ENCODE data around the gene GLRX5. TPM values are rescaled to one million over a fixed set of nuclear protein-coding genes. Genes with fewer than 3 reads are reported as not detected.

GLRX5 gene
- polyA plus RNA-seq, 1 experiment: 15.3 TPM

- POLR2A ChIA-PET: no interaction called here
- TF ChIP-seq CTCF (IDR thresholded peaks at IDR 0.05; ENCODE audit: insufficient read depth, low read depth, low read length): no peak
- Histone ChIP-seq H3K4me3 (ENCODE audit: low read depth, low read length) (no peak overlapping the region), H3K36me3 (ENCODE audit: control insufficient read depth, insufficient read depth, low read length) (no peaks in the 10 kb centered on the region; the same call in none of the 2 replicates), H3K27me3 (ENCODE audit: control insufficient read depth, insufficient read depth, low read length) (no peaks in the 10 kb centered on the region)
- CTCF ChIA-PET: interaction anchor here (1.3 to 2.1 kb wide), 4 partner anchors 10 to 14 kb away, joined by 4 to 19 read pairs (median 9); no protein-coding TSS in a partner anchor
- no peak for DNase-seq (ENCODE audit: low read depth)
These were observed 12.9 kb downstream of the GLRX5 start for GRCh38 chr14:95547626-95548327.

- Histone ChIP-seq H3K36me3 (ENCODE audit: control insufficient read depth, insufficient read depth, low read length) (no peaks in the 10 kb centered on the region; the same call in none of the 2 replicates), H3K27me3 (ENCODE audit: control insufficient read depth, insufficient read depth, low read length) (no peaks in the 10 kb centered on the region), H3K4me3 (ENCODE audit: low read depth, low read length) (no peak overlapping the region)
- ChIA-PET POLR2A (interaction anchor here (0.6 kb wide), 1 partner anchor 66 kb away, joined by 5 read pairs; no protein-coding TSS in a partner anchor), CTCF (interaction anchor here (2.1 kb wide), 1 partner anchor 11 kb away, joined by 13 read pairs; no protein-coding TSS in a partner anchor)
- no peak for DNase-seq (ENCODE audit: low read depth)
- TF ChIP-seq CTCF (IDR thresholded peaks at IDR 0.05; ENCODE audit: insufficient read depth, low read depth, low read length): no peak
These were observed 13.6 kb downstream of the GLRX5 start for GRCh38 chr14:95548328-95548929.

- no peak overlapping the region for H3K4me3 ChIP-seq (ENCODE audit: low read depth, low read length)
- no peaks in the 10 kb centered on the region; the same call in 1 of the 2 replicates for H3K36me3 ChIP-seq (ENCODE audit: control insufficient read depth, insufficient read depth, low read length)
- no peak for TF ChIP-seq CTCF (IDR thresholded peaks at IDR 0.05; ENCODE audit: insufficient read depth, low read depth, low read length)
- no peak for DNase-seq (ENCODE audit: low read depth)
- POLR2A ChIA-PET: no interaction called here
- H3K27me3 ChIP-seq (ENCODE audit: control insufficient read depth, insufficient read depth, low read length): no peaks in the 10 kb centered on the region
- CTCF ChIA-PET: interaction anchor here (2.1 kb wide), 1 partner anchor 10 kb away, joined by 13 read pairs; no protein-coding TSS in a partner anchor
These were observed 15.1 kb downstream of the GLRX5 start for GRCh38 chr14:95549656-95550585.

- TF ChIP-seq CTCF (IDR thresholded peaks at IDR 0.05; ENCODE audit: insufficient read depth, low read depth, low read length): no peak
- ChIA-PET POLR2A (no interaction called here), CTCF (interaction anchor here (0.6 to 2.1 kb wide), 2 partner anchors 10 to 84 kb away, joined by 3 to 8 read pairs; no protein-coding TSS in a partner anchor)
These were observed 16.6 kb downstream of the GLRX5 start for GRCh38 chr14:95551435-95551834.

More at GRCh38 chr14:95551435-95551834, 16.6 kb downstream of the GLRX5 start:
- DNase-seq (ENCODE audit: low read depth): no peak
- Histone ChIP-seq H3K36me3 (ENCODE audit: control insufficient read depth, insufficient read depth, low read length) (no peaks in the 10 kb centered on the region; the same call in 1 of the 2 replicates), H3K4me3 (ENCODE audit: low read depth, low read length) (no peak overlapping the region), H3K27me3 (ENCODE audit: control insufficient read depth, insufficient read depth, low read length) (no peaks in the 10 kb centered on the region)
